ENCODE results near the gene ITGA3.
"Not testable (repeated sequence)": the region's sequence is repeated elsewhere in the genome, so short reads cannot be mapped to it uniquely, and the experiment has no call there.

The ITGA3 gene

GRCh38 chr17:50035421-50035879 is 20.5 kb upstream of the ITGA3 start:
- no peak for DNase-seq (ENCODE audit: low read depth)

- DNase-seq (ENCODE audit: low read depth), result no peak
Measured at GRCh38 chr17:50035945-50036344, 20.0 kb upstream of the ITGA3 start.

DNA sequence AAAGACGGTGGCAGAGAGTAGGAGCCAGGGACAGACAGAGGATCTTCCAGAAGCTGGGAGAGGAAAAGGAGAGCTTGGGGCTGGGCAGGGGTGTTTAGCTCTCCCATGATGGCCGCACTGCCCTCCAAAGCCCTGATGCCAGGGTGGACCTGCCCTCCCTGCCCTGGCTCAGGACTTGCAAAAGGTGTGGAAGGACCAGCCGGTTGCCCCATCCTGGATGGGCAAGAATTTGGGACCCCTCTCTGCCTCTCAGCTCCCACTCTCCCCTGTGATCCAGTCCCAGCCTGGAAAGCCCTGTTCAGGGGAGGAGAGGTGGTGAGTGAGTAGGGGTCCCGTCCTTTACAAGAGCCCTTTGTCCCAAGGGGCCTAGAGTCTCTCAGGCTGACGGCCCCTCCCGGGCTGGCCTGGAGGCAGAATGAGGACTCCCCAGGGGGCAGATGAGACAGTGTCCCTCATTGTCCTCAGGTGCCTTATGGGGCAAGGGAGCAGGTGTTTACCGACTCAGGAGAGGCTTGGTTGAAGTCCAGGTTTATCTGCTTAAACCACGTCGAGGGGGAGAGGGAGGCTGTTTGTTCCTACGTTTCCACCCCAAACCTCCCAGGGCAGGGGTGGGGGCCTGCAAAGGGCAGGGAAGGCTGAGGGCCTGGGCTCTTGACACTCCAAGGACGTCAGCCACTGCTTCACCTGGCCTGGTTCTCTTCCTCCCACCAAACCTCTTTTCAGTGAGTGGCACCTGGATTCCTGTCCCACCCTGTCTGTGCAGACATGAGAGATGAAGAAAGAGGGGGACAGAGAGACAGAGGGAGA is 19.3 kb upstream of the ITGA3 start:
- no peak for DNase-seq (ENCODE audit: low read depth)

DNA sequence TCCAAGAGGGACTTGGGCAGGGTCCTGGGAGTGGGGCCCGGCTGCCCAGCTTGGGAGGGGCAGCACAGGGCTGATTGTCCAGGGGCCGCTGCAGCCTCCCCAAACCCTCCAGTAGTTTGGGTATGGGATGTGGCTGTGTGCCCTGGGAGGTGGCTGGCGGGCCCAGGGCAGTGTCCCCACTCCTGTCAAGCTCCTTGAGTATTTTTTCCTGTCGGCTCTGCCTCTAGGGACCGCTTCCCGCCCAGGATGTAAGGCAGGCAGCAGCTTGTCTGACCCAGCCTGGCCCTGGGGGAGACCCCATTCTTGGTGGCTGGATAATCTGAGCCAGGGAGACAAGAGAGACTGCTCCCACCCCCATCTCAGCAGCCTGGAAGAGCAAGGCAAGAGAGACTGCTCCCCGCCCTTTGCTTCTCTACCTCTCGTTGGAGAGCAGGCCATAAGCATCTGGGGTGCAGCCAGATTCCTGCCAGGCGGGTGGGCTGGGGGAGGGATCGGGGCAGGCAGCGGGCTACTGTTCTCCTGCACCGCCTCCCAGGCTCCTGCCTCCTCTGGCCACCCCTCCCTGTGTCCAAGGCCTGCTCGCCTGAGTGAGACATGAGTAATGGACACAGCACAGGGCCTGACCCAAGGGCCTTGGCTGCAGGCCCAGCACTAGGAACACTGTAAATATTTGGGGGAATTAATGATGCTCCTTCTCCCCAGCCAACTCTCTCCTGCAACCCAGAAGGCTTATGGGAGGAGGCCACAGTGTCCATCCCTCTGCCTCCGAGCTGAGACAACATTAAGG is 18.4 kb upstream of the ITGA3 start:
- no peak for DNase-seq (ENCODE audit: low read depth)

GRCh38 chr17:50039058-50039457 is 16.9 kb upstream of the ITGA3 start:
- DNase-seq (ENCODE audit: low read depth), result no peak

GRCh38 chr17:50040496-50040895 is 15.4 kb upstream of the ITGA3 start:
- not testable (repeated sequence) for DNase-seq (ENCODE audit: low read depth)

DNA sequence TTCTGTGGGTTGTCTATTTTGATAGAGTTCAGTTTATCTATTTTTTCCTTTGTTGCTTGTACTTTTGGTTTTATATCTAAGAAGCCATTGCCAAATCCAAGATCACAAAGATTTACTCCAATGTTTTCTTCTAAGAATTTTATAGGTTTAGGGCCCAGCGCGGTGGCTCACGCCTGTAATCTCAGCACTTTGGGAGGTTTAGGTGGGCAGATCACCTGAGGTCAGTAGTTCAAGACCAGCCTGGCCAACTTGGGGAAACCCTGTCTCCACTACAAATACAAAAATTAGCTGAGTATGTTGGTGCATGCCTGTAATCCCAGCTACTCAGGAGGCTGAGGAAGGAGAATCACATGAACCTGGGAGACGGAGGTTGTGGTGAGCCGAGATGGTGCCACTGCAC is 13.7 kb upstream of the ITGA3 start:
- DNase-seq (ENCODE audit: low read depth), result no peak

- DNase-seq (ENCODE audit: low read depth), result no peak
Measured at GRCh38 chr17:50043290-50044148, 12.4 kb upstream of the ITGA3 start.

DNA sequence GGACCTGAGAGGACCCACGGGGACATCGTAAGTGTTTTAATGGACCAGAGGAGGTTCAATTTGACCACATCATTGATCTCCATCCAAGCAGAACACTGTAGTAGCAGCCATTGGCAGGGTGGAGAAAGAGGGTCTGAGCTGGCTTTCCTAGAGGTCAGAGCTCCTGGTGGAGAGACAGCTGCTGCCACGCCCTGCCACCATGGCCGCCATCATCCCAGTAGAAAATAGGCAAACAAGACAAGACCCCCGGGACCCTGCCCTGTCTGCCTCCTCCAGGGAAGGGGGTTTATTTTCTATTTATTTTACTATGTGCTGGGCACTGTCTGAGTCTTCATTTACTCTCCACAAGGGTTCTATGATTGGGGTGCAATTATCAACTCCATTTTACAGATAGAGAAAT is 11.4 kb upstream of the ITGA3 start:
- no peak for DNase-seq (ENCODE audit: low read depth)

DNA sequence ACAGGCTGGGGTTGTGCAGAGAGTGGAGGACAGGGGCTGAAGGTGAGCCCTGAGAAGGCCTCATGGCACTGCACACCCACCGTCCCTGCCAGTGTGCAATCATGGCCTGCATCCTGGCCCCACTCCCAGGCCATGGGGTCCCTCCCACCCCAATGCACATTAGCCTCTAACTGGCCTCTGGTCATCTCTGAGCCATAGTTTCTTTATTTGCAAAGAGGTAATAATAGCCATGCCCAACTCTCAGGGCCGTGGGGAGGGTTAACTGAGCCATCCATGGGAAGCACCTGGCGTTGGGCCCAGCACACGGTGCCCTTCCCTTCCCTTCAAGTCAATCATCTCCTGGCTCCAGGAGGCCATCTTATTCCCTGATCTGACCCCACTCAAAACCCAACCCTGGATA is 10.8 kb upstream of the ITGA3 start:
- no peak for DNase-seq (ENCODE audit: low read depth)

- no peak for DNase-seq (ENCODE audit: low read depth)
Measured at GRCh38 chr17:50046179-50046578, 9.7 kb upstream of the ITGA3 start.

GRCh38 chr17:50046667-50047066 is 9.2 kb upstream of the ITGA3 start:
- DNase-seq (ENCODE audit: low read depth), result no peak

DNA sequence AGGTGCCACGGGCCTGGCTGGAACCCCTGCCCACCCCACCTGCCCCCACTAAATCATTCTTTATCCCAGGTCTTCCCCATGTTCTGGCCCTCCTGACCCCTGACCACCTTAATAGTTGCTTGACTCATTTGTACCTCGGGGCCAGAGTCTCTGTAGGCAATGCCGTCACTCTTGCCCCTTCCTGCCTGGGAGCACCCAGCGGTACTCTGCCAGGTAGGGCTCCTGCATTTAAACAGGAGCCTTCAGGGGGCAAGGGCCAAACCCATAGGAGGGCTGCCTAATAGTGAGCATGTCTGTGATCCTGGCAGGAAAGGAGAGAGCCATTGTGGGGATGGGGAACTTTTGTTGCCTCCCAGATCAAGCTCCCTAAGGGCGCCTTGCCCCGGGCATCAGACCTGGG is 8.8 kb upstream of the ITGA3 start:
- no peak for DNase-seq (ENCODE audit: low read depth)

DNA sequence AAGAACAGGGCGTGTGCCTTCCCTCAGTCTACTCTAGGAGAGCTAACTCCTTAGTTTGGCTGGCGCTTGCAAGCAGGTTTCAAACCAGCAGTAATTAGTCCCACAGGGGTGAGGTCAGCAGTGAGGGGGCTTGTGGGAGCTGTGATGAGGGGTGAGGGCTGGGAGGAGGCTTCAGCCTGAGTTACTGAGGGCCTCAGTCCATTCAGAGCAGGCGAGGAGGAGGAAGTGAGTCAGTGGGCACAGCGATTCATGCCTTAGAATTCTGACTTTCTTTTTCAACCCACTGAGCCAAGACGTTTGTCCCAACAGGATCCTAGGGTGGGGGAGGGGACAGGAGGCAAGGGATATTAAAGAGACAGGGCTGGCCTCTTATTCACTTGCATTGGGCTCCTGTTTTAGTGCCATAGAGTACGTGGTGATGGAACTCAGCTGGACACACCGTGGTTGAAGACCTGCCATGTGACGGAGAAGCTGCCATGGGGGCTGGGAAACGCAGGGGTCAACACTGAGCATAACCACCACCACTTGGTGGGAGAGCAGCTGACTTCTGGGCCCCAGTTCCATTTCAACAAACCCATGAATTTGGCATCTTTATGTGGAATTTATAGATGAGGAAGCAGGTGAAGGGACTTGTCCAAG is 8.3 kb upstream of the ITGA3 start:
- DNase-seq (ENCODE audit: low read depth), result no peak

DNA sequence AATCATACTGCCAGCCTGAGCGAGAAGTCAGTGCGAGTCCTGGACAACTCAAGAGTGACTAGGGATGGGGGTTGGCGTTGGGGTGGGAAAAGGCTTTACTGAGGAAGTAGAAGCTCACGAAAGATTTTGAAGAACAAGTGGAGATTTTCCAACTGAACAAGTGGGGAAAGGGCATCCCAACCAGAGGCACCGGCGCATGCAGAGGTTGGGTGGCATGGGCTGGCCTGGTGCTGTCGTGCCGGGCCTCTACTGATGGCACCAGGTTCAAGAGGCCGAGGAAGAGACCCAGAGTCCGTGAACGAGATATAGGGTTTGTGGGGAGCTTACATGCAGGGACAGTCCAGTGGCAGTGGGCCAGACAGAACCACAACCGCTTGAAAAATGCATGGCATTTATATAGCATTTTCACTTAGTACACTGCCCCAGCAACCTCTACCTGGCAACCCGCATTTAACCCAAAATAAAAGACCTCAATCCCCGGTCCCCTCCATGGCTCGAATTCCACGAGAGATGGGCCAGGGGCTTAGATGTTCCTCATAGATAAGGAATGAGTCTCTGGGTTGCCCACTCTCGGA is 7.7 kb upstream of the ITGA3 start:
- no peak for DNase-seq (ENCODE audit: low read depth)

DNA sequence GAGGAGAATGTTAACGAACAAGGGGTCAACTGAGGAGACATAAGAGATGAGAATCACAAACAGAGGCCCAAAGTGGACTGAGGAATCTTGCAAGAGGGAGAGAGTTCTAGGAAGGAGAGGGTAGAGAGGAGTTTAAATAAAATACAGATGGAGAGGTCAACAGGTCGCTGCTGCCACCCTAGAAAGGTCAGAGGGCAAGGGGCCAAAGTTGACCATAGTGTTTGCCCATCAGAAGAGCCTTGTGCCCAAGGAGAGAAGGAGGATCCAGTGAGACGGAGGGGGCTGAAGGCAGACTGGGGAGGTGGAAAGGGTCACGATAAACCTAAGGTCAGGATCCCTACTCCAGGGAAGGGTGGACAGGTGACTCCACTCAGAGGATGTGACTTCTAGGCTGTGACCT is 6.9 kb upstream of the ITGA3 start:
- DNase-seq (ENCODE audit: low read depth), result no peak

DNA sequence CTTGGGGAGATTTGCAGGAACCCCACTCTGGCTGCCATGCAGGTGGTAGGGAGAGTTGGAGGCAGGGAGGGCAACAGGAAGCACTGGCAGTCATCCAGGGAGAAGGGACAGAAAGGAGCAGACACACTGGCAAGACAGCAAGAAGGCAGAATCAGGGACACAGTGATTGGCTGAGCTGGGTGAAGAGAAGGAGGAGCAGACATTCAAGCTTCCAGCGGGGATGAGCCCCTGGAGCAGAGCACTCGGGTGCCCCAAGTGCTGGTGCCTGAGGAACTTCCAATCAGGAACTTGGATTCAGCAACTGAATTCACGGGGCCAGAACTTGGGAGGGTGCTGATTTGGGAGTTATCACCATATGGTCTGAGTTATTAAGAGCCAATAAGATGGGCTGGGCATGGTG is 6.3 kb upstream of the ITGA3 start:
- DNase-seq (ENCODE audit: low read depth), result no peak

GRCh38 chr17:50050431-50051032 is 5.4 kb upstream of the ITGA3 start:
- no peak for DNase-seq (ENCODE audit: low read depth)

DNA sequence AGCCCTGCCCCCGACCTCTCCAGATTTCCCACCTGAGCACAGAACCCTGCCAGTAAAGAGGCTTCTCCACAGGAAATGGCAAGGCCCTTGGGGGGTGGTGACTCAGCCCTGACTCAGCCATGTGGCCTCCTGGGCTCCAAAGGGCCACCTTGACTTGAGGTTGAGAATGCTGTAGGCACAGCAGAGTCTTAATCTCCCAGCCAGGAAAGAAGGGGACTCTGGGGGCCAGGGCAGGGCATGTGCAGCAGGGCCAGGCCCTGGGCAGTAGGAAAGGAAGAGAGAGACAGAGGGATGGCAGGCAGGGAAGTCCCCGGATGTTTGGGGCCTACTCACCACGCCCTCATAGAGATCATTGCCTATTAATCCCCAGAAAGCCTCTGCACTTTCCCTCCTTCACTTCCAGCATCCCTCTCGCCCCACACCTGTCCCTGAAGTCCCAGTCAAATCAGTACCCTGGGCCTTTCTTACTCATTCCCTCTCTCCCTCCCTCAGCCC is 4.8 kb upstream of the ITGA3 start:
- DNase-seq (ENCODE audit: low read depth), result no peak

DNA sequence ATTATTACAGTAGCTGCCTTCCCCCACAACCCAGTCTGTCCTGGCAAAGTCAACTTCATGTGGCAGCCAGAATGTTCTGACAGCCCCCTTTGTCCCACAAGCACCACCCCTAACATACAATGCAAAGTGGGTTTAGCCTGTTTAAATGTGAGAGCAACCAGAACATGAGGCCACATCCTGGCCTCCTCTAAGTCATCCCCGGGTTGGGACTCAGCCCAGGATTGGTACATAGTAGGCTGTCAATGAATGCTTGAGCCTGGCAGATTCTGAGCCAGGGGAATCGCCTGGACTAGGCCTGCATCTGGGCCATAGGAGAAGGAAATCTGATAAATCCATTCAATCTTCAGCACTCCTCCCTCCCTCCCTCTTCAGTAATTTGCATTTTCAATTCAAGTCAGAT is 4.3 kb upstream of the ITGA3 start:
- DNase-seq (ENCODE audit: low read depth), result no peak

DNA sequence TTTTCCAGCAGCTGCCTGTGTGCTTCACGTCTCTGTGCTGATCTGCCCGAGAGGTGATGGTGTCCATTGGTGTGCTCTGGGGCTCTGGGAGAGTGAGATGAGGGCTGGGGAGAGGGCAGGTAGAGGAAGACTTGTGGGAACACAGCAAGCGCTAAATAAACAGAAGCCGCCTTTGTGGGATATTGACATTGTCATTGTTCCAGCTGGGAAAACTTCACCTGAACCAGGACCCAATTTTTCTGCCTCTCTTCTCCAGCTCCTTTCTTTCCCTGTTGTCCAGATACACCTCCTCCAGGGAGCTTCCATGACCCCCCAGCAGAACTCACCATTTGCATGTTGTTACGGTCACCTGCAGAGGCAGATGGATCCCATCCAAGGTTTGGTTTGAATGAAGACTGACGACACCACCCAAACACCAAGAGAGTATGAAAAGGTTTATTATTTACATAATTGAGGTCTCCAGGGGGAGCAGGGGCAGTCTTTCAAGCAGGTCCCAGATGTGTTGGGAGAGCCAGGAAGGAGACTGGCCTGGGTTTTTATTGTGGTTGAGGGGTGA is 3.6 kb upstream of the ITGA3 start:
- DNase-seq (ENCODE audit: low read depth), result no peak
